Brain microvascular endothelial cell (primary cell): ENCODE data around the gene GLS.
"Not testable (repeated sequence)": the region's sequence is repeated elsewhere in the genome, so short reads cannot be mapped to it uniquely, and the experiment has no call there.

ENCODE experiments used
- DNase-seq: peaks from one replicate; pipeline ENCODE4 v3.0.0-alpha.2; 2020
- H3K27ac ChIP-seq: fragments of 250-450 bp; sonication (Bioruptor Pico); 2 replicates; pipeline ENCODE4 v1.5.1; 2020; ENCODE audit warnings: mild to moderate bottlenecking, moderate library complexity
- H3K27me3 ChIP-seq: fragments of 250-450 bp; sonication (Bioruptor Pico); replicated peaks from 2 replicates; pipeline ENCODE4 v1.5.1; 2020; ENCODE audit warnings: mild to moderate bottlenecking
- H3K36me3 ChIP-seq: fragments of 250-450 bp; sonication (Bioruptor Pico); replicated peaks from 2 replicates; pipeline ENCODE4 v1.5.1; 2020; ENCODE audit warnings: mild to moderate bottlenecking
- H3K4me3 ChIP-seq: 2 replicates; pipeline ENCODE4 v1.5.1; 2011; ENCODE audit warnings: low read depth, mild to moderate bottlenecking, control low read depth, low read length, moderate library complexity
- in situ Hi-C: cut with HindIII; loops from 2 replicates; pipeline ENCODE4 v1.10.0; 2017; ENCODE audit warnings: low sequenced_read_pairs, low pct_ligation_motif_present
- TF ChIP-seq, protein P1 (sequence below): IDR thresholded peaks from 2 replicates; pipeline ENCODE4 v1.5.1; 2011; ENCODE audit warnings: low read depth, mild to moderate bottlenecking, moderate library complexity, low read length, control low read depth, inconsistent platforms; ENCODE audit errors: missing control alignments

The GLS gene

DNA sequence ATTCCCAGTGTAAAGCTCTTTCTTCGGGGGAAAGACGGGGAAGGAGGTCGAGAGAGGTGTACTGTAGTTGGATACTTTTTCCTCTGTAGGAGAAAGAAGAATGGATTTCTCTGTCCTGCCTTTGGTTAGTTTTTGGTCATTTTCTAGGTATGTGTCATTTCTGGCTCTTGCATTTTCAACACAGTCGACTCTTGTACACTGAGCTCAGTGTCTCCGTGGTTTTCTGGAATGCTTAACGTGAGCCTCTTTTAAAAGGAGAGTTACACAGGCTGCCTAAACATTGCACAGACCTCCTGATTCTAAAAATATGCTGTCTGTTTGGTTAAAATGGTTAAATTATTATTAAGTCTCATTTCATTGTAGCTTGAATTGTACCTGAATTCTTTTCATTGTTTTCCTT, 21.8 kb upstream of the GLS start:
- TF ChIP-seq, protein P1, sequence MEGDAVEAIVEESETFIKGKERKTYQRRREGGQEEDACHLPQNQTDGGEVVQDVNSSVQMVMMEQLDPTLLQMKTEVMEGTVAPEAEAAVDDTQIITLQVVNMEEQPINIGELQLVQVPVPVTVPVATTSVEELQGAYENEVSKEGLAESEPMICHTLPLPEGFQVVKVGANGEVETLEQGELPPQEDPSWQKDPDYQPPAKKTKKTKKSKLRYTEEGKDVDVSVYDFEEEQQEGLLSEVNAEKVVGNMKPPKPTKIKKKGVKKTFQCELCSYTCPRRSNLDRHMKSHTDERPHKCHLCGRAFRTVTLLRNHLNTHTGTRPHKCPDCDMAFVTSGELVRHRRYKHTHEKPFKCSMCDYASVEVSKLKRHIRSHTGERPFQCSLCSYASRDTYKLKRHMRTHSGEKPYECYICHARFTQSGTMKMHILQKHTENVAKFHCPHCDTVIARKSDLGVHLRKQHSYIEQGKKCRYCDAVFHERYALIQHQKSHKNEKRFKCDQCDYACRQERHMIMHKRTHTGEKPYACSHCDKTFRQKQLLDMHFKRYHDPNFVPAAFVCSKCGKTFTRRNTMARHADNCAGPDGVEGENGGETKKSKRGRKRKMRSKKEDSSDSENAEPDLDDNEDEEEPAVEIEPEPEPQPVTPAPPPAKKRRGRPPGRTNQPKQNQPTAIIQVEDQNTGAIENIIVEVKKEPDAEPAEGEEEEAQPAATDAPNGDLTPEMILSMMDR: no peak
- DNase-seq: peak; percentile 60
- Histone ChIP-seq H3K27ac (peak overlapping the region; percentile 56), H3K27me3 (no peaks in the 10 kb centered on the region), H3K4me3 (no peak overlapping the region), H3K36me3 (no peaks in the 10 kb centered on the region)
- in situ Hi-C loops: no loop called here

DNA sequence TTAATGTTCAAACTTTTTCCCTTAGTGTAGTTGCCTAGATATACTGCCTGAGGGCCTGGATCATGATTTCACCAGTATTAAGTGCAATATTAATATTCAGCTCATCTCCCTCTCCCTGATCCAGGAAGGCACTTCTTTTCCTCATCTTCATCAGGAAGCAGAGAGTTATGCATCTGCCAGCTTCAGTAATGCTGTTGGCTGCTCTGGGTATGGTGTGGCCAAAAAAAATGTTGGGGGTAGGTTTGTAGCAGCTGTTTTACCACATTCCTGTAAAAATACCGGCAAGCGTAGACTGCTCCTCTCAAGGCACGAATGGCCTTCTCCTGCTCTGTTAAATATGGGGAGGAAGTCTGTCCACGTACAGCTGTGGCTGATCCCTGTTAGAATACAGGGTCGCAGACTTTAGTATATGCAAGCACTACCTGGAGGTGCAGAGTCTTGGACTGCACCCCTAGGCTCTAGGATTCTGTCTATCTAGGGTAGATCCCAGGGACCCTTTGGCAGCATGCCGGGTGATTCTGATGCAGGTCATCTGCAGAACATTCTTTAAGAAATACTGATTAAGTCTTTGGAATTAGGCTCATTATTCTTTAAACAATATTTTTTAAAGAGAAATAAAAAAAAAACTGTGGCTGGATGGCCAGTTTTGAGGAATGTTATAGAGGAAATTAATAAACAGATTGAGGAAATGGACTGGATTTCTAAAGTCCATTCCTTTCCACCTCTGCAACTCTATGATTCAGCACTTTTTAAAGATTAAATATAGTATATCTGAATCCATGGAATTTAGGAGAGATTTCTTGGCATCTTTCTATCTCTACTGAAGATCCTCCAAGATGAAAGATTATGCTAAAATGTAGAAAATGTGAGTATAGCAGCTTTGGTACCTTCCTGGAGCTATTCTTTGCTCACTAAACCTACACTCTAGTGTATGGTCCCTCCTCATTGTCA, 21.0 kb upstream of the GLS start:
- Histone ChIP-seq H3K4me3 (no peak overlapping the region), H3K27ac (peak overlapping the region; percentile 56), H3K27me3 (no peaks in the 10 kb centered on the region), H3K36me3 (no peaks in the 10 kb centered on the region)
- TF ChIP-seq, protein P1: no peak
- in situ Hi-C loops: no loop called here
- DNase-seq: no peak

DNA sequence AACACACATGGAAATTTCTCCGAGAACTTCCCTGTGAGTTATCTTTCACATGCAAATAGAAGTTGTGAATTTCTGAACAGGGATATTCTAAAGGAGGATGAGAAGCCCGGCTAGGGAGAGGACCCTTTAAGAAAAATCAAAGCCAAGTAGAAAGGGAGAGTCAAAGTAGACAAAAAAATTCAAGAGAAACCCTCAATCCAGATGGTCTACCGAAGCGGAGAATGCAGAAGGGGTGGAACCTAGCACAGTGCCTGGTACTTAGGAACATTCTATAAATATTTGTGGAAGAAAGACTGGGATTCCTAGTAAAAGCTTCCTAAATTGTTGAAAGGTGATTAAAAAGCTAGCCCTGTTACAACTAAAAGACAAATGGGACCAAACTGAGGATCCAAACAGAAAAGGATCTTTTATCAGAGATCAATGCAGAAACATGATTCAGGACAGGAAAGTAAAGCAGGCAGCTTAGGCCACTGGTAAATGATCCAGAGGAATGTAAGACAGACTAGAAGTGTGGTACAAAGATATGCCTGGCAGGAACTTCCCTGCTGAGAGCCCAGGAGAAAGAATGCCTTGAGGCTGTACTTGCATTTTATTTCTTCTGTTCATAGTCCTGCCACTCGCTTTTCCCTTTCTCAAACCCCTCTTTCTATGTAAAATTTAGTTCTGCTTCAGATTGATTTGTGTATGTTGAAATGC, 19.5 kb upstream of the GLS start:
- Histone ChIP-seq H3K36me3 (no peaks in the 10 kb centered on the region), H3K27ac (peak overlapping the region; percentile 56), H3K4me3 (no peak overlapping the region), H3K27me3 (no peaks in the 10 kb centered on the region)
- peak; percentile 67 for DNase-seq
- TF ChIP-seq, protein P1: no peak
- in situ Hi-C loops: no loop called here

DNA sequence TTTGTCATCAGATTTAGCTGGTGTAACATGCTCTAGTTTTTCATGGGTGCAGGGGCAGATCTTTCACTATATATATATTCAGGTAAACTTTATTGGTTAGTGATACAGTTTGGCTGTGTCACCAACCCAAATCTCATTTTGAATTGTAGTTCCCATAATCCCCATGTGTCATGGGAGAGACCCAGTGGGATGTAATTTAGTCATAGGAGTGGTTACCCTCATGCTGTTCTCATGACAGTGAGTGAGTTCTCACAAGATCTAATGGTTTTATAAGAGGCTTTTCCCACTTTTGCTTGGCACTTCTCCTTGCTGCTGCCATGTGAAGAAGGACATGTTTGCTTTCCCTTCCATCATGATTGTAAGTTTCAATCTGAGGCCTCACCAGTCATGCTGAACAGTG, 18.5 kb upstream of the GLS start:
- DNase-seq, H3K27ac ChIP-seq, H3K27me3 ChIP-seq, H3K36me3 ChIP-seq, H3K4me3 ChIP-seq, in situ Hi-C loops: not testable (repeated sequence)

DNA sequence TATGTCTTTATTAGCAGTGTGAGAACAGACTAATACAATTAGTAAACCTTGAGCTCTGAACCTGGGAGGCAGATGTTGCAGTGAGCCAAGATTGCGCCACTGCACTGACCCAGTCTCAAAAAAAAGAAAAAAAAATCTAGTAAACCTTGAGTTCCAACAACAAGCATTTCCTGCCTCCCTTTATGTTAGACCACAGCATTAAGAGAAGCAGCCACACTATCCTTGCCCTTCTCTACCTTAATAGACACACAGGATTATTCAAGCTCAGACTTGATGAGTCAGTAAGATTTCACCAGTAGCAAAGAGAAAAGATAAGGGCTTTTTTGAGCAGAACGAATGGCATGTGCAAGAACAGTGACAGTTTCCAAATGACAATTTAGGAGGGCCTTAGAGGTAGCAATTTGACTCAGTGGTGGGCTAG, 18.0 kb upstream of the GLS start:
- in situ Hi-C loops: no loop called here
- Histone ChIP-seq H3K36me3 (no peaks in the 10 kb centered on the region), H3K27me3 (no peaks in the 10 kb centered on the region), H3K27ac (no peak overlapping the region), H3K4me3 (no peak overlapping the region)
- TF ChIP-seq, protein P1: no peak
- DNase-seq: peak; percentile 32

DNA sequence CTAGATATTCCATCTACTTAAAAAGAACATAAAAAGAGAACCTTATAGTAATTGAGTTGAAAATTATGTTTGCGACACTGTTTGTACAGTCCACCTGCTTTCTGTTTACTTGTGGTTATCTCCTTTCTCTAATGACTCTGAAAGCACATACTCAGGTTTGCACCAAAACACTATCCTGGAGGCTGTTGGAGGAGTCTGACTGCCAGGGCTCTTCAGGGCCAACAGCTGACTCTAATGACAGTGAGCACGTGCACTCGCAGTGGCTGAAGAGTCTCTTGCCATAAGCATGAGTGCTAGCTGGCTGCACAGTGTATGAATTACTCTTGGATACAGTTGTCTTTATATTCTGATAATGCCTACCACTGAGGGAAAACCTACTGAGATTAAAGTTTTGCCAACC, 16.7 kb upstream of the GLS start:
- Histone ChIP-seq H3K27ac (no peak overlapping the region), H3K36me3 (no peaks in the 10 kb centered on the region), H3K27me3 (no peaks in the 10 kb centered on the region), H3K4me3 (no peak overlapping the region)
- TF ChIP-seq, protein P1: no peak
- in situ Hi-C loops: no loop called here
- DNase-seq: no peak
